ENCODE results near the gene ADM5. TPM values are rescaled to one million over a fixed set of nuclear protein-coding genes. Genes with fewer than 3 reads are reported as not detected.

The ADM5 gene
- total and polyA plus RNA-seq, 10 of the 15 experiments (the other 5 are each of a cell fraction or from before 2014, with no cell fraction given): 0.05 to 6.0 (median 1.2) TPM; not detected in 1

DNA sequence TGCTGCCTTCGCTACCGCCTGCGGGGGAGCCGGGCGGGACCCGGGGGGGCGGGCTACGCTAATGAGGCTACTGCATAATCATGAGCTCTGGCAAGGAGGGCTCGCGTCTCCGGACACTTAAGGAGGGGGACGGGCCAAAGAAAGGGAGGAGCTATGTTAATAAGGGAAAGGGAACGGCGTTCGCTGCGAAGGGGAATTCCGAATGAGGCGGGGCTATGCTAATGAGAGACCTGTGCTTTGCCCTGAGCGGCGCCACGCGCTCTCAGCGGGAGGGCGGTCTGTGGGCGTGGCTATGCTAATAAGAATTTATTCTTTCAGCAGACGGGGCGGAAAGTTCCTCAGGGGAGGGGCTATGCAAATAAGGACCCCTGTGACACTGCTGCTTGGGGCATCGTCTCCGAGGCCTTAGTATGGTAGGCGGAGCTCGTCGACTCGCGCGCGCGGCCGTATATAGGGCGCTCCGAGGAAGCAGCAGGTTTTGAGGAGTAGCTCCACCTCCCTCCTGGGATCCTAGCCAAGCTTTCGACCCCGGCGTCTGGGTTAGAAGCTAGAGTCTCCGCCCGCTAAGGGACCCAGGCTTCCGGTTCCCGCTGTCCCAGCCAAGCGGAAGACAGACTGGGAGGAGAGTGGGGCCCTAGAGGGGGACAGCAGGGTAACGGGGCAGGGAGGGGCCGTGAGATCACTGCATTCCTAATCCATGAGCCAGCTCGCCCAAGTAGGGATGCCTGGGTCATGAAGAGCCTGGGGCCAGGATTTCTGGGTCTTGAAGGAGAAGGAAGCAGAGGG, 49.1 kb upstream of the ADM5 start, which contains the start of gene RRAS (continued):
- TF ChIP-seq EZH2 (IDR thresholded peaks at IDR 0.05; ENCODE audit: borderline replicate concordance, control insufficient read depth, low read depth, low read length) (no peak), ZNF274 (IDR thresholded peaks at IDR 0.05; ENCODE audit: insufficient read depth, insufficient read length) (no peak), ZNF24 (IDR thresholded peaks at IDR 0.05) (no peak), ZZZ3 (IDR thresholded peaks at IDR 0.05; ENCODE audit: control insufficient read depth, insufficient read length, low read depth) (no peak), WRNIP1 (IDR thresholded peaks at IDR 0.05; ENCODE audit: borderline replicate concordance, low read depth, low read length) (no peak), NFXL1 (IDR thresholded peaks at IDR 0.05; ENCODE audit: borderline replicate concordance) (no peak), HDGF (IDR thresholded peaks at IDR 0.05) (peak; percentile 99), GABPA (IDR thresholded peaks at IDR 0.05; ENCODE audit: low read depth) (peak; percentile 69; the same call in 1 of the 2 replicates), BRCA1 (IDR thresholded peaks at IDR 0.05; ENCODE audit: low read depth, low read length) (no peak), ZNF217 (IDR thresholded peaks at IDR 0.05) (no peak), KDM1A (IDR thresholded peaks at IDR 0.05; ENCODE audit: borderline replicate concordance) (no peak), BHLHE40 (IDR thresholded peaks at IDR 0.05; ENCODE audit: borderline replicate concordance in 1 of 2, low read depth in 2 of 2, low read length in 1 of 2) (no peak), GATAD2B (conservative IDR thresholded peaks at IDR 0.05; ENCODE audit: low read depth) (peak; percentile 36; the same call in 1 of the 2 replicates), FOXM1 (IDR thresholded peaks at IDR 0.05; ENCODE audit: low read depth, low read length) (no peak), EED (IDR thresholded peaks at IDR 0.05; ENCODE audit: low read depth) (peak; percentile 79; the same call in 1 of the 2 replicates), SPI1 (IDR thresholded peaks at IDR 0.05; ENCODE audit: borderline replicate concordance, insufficient read depth, low read depth, low read length) (0 out of 2 replicates have a peak, but pooled peaks have one; percentile 1), SMC3 (IDR thresholded peaks at IDR 0.05; ENCODE audit: borderline replicate concordance, low read length) (no peak), HCFC1 (IDR thresholded peaks at IDR 0.05; ENCODE audit: low read length) (peak; percentile 34; the same call in 1 of the 2 replicates), CHD4 (IDR thresholded peaks at IDR 0.05) (no peak), CBFB (IDR thresholded peaks at IDR 0.05; ENCODE audit: low read depth) (0 out of 2 replicates have a peak, but pooled peaks have one; percentile 31), POLR2A (IDR thresholded peaks at IDR 0.05; ENCODE audit: low read depth, low read length) (peak; percentile 94), CHD2 (IDR thresholded peaks at IDR 0.05; ENCODE audit: borderline replicate concordance, low read depth, low read length) (0 out of 2 replicates have a peak, but pooled peaks have one; percentile 36)
- TF ChIP-seq, protein P1, sequence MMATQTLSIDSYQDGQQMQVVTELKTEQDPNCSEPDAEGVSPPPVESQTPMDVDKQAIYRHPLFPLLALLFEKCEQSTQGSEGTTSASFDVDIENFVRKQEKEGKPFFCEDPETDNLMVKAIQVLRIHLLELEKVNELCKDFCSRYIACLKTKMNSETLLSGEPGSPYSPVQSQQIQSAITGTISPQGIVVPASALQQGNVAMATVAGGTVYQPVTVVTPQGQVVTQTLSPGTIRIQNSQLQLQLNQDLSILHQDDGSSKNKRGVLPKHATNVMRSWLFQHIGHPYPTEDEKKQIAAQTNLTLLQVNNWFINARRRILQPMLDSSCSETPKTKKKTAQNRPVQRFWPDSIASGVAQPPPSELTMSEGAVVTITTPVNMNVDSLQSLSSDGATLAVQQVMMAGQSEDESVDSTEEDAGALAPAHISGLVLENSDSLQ (IDR thresholded peaks at IDR 0.05): peak; percentile 59; the same call in 1 of the 2 replicates
- TF ChIP-seq, protein P2, sequence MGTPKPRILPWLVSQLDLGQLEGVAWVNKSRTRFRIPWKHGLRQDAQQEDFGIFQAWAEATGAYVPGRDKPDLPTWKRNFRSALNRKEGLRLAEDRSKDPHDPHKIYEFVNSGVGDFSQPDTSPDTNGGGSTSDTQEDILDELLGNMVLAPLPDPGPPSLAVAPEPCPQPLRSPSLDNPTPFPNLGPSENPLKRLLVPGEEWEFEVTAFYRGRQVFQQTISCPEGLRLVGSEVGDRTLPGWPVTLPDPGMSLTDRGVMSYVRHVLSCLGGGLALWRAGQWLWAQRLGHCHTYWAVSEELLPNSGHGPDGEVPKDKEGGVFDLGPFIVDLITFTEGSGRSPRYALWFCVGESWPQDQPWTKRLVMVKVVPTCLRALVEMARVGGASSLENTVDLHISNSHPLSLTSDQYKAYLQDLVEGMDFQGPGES (IDR thresholded peaks at IDR 0.05): 0 out of 2 replicates have a peak, but pooled peaks have one; percentile 38
- TF ChIP-seq, protein P3, sequence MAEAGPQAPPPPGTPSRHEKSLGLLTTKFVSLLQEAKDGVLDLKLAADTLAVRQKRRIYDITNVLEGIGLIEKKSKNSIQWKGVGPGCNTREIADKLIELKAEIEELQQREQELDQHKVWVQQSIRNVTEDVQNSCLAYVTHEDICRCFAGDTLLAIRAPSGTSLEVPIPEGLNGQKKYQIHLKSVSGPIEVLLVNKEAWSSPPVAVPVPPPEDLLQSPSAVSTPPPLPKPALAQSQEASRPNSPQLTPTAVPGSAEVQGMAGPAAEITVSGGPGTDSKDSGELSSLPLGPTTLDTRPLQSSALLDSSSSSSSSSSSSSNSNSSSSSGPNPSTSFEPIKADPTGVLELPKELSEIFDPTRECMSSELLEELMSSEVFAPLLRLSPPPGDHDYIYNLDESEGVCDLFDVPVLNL (IDR thresholded peaks at IDR 0.05; ENCODE audit: low read depth, low read length): 0 out of 2 replicates have a peak, but pooled peaks have one; percentile 13
